ENCODE data around the gene SYN1. TPM values are rescaled to one million over a fixed set of nuclear protein-coding genes. Genes with fewer than 3 reads are reported as not detected.

Gene SYN1
- total RNA-seq, 1 experiment from 2014 or later, result 11.7 TPM

DNA sequence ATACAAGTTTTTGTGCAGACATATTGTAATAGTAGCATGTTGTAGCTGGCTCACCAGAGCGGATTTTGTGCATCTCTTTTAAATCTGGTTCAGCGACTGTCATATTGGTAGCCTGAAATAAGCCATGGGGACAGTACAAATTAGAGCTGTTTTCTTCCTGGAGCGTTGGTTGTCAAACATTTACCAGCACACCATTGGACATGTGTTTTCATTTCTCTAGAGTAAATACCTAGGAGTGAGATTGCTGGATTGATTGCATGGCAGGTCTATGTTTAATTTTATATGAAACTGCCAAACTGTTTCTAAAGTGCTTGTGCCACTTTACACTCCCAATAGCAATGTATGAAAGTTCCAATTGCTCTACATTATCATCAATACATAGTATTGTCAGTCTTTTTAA lies 61.2 kb downstream of the SYN1 start:
- TF ChIP-seq, protein P1, sequence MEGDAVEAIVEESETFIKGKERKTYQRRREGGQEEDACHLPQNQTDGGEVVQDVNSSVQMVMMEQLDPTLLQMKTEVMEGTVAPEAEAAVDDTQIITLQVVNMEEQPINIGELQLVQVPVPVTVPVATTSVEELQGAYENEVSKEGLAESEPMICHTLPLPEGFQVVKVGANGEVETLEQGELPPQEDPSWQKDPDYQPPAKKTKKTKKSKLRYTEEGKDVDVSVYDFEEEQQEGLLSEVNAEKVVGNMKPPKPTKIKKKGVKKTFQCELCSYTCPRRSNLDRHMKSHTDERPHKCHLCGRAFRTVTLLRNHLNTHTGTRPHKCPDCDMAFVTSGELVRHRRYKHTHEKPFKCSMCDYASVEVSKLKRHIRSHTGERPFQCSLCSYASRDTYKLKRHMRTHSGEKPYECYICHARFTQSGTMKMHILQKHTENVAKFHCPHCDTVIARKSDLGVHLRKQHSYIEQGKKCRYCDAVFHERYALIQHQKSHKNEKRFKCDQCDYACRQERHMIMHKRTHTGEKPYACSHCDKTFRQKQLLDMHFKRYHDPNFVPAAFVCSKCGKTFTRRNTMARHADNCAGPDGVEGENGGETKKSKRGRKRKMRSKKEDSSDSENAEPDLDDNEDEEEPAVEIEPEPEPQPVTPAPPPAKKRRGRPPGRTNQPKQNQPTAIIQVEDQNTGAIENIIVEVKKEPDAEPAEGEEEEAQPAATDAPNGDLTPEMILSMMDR (conservative IDR thresholded peaks at IDR 0.05), result no peak
- Histone ChIP-seq H2BK12ac (ENCODE audit: insufficient read length, low read depth, low read length) (no peak overlapping the region), H3K23ac (ENCODE audit: insufficient read length, low read depth, low read length) (no peak overlapping the region), H3K23me2 (ENCODE audit: insufficient read length, low read depth, low read length, poor library complexity, severe bottlenecking) (no peaks in the 10 kb centered on the region), H4K20me1 (ENCODE audit: control insufficient read depth, insufficient read depth, insufficient read length) (no peaks in the 10 kb centered on the region), H4K8ac (replicated peaks; ENCODE audit: insufficient read length, low read depth, low read length) (no peak overlapping the region), H3K79me1 (ENCODE audit: insufficient read depth, low read depth, low read length, poor library complexity, severe bottlenecking) (no peaks in the 10 kb centered on the region), H2BK120ac (ENCODE audit: low read depth, low read length, poor library complexity, severe bottlenecking) (no peak overlapping the region), H2BK20ac (ENCODE audit: low read depth, low read length, poor library complexity, severe bottlenecking) (no peak overlapping the region), H3K79me2 (ENCODE audit: insufficient read depth, low read length) (no peaks in the 10 kb centered on the region), H3K4me1 (ENCODE audit: insufficient read depth, low read length) (no peaks in the 10 kb centered on the region), H3T11ph (ENCODE audit: low read length) (no peak overlapping the region), H2AFZ (ENCODE audit: low read length) (no peak overlapping the region), H3K14ac (ENCODE audit: insufficient read depth, low read length) (no peak overlapping the region), H3K4ac (ENCODE audit: low read depth, low read length) (no peak overlapping the region), H2AK5ac (ENCODE audit: insufficient read length, low read length) (no peak overlapping the region), H3K27ac (ENCODE audit: insufficient read length, low read depth, low read length) (no peak overlapping the region), H3K4me2 (ENCODE audit: insufficient read depth, insufficient read length, low read length) (no peak overlapping the region), H2BK15ac (ENCODE audit: low read depth, low read length) (no peak overlapping the region), H3K56ac (ENCODE audit: insufficient read length, low read depth, low read length) (no peak overlapping the region), H3K27me3 (ENCODE audit: insufficient read depth, low read length) (no peaks in the 10 kb centered on the region), H4K91ac (ENCODE audit: insufficient read length, low read depth, low read length) (no peak overlapping the region), H3K9me3 (ENCODE audit: control insufficient read depth, low read depth, low read length) (no peaks in the 10 kb centered on the region), H3K9ac (ENCODE audit: extremely low read depth, insufficient read length, low read length) (no peak overlapping the region), H3K18ac (ENCODE audit: insufficient read length, low read depth, low read length) (no peak overlapping the region), H2BK5ac (ENCODE audit: insufficient read length, low read length) (no peak overlapping the region), H4K5ac (ENCODE audit: insufficient read length, low read depth, low read length) (no peak overlapping the region)
- no peaks in the 10 kb centered on the region for H3K27me3 Mint-ChIP-seq (ENCODE audit: low read depth)
- H3K27ac Mint-ChIP-seq, result no peak overlapping the region
- H3K9me3 Mint-ChIP-seq, result peaks cover 56 to 76% of the 10 kb centered on the region in 2 experiments
- no peak for DNase-seq
- no CpG with 5 or more reads among the region's 3 CpGs for WGBS (ENCODE audit: extremely low coverage, insufficient read length, low lambda C conversion rate)
- H3K4me1 Mint-ChIP-seq, result peaks cover 15 to 29% of the 10 kb centered on the region in 2 experiments
- H3K36me3 Mint-ChIP-seq (ENCODE audit: insufficient read depth in 1 of 3, low read depth in 3 of 3), result peaks cover 10 to 15% (median 11%) of the 10 kb centered on the region in 3 experiments
- H3K4me3 Mint-ChIP-seq, result no peak overlapping the region
